Islet of Langerhans (tissue), 1 donor: ENCODE results near the gene MEGF11.

Experiments
- FAIRE-seq: peaks from one replicate; lab custom pipeline; 2011; peaks lifted over from hg19 to GRCh38; lab: Jason Lieb, UNC

The MEGF11 gene

DNA sequence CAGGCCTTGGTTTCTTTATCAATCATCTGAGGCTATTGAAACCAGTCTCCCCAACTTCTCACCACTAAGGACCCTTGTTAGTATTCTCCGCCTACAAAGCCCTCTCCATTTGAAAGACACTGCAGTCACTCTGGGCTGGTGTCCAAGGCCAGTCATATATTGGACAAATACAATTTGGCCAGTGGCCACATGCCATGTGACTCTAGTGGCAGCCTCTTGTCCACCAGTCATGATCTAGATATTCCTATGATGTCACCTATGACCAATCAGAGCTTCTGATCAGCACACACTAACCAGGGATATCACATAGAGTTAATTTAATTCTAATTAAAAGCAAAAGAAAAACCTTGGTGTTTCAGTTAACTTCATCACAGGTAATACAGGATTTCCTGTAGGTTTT is 316.1 kb downstream of the MEGF11 start:
- FAIRE-seq = no peak

DNA sequence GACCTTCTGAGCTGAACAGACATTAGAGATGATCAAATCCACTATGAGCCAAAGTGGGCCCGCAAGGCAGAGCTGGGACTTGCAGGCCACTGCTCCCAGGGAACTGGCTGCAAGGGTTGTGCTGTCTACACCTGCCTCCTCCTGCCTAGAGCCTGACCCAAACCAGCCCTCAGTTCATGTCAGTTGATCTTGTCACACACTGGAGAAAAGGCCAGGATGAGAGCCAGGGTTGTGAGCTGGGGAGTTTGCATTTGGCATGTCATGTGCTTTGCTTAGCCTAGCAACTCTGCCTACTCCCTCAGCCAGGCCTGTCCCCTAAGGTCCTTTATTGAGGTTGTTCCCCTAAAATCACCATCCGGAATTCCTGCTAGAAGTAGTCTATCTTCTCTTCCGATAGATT is 316.5 kb downstream of the MEGF11 start:
- no peak for FAIRE-seq

DNA sequence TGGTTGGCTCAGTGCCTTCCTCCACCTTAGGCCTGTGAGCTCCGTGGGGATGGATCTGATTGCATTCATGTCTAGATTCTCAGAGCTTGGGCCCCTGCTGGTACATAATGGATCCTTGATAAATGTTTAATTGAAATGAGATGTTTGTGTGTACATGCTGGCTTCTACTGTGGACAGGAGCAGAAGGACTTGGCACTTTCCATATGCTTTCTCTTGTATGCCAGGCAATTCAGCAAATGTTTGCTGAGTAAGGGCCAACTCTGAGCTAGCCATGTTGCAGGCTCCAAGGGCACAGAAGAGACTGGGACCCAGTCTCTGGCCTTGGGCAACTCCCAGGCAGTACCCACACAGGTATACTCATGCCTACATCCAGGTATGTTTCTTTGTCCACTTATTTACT is 317.3 kb downstream of the MEGF11 start:
- FAIRE-seq = no peak

DNA sequence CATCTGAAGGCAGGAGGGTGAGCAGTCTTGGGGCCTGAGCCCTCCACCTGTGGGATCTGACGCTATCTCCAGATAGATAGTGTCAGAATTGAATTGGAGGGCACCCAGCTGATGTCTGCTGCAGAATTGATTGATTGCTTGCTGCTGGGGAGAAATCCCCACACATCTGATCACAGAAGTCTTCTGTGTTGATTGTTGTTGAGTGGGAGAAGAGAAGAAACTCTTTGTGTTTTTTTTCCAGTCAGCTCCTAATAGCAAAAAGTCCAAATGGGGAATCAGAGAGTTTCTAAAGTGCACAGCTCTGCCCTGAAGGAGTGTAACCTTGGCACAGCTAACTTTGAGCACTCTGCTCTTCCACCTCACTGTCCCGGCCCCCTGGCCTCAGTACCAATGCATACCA is 318.2 kb downstream of the MEGF11 start:
- no peak for FAIRE-seq

DNA sequence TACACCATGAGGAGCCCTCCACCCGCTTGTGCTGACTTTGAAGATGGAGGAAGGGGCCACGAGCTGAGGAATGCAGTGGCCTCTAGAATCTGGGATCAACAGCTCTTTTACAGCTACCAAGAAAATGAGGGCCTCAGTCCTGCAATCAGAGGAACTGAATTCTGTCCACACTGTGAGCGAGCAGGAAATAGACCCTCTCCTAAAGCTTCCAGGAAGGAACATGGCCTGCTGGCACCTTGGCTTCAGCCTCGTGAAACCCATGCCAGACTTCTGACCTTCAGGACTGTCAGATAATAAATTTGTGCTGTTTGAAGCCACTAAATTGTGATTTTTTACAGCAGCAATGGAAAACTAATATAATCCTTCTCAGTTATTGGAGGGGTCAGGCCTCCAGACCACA is 322.3 kb downstream of the MEGF11 start:
- FAIRE-seq = no peak

DNA sequence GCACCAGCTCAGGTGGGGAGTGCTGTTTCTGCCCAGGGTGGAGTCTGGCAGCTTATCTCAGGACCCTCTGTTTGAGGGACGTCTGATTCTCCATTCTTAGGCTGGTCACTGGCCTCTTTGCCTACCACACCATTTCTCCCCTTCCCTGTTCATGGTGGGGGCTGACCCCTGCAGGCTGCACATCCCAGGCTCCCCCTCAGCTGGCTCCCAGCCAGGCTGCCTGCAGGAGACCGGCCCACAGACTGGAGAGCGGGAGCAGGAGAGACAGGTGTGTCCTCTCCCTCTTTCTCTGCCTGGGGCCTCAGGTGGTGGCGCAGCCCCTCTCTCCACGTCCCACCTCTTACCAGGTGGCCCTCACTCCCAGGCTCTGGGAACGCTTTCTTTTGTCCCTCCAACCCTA is 323.4 kb downstream of the MEGF11 start:
- FAIRE-seq = no peak

DNA sequence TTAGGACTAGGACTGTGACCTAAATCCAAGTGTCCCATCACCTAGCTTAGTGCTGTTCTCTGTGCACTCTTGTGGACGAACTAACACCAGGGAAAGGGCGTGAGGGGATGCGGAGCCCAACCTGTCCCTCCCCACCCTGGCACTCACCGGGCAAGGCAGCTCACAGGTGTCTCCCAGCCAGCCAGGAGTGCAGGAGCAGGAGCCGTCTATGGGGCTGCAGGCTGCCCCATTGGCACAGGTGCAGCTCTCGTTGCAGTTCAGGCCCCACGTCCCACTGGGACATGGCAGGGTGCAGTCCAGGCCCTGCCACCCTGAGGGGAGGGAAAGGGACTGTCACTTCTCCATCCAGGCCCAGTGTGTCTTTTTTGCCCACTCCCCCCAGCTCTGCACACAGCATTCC is 324.0 kb downstream of the MEGF11 start:
- no peak for FAIRE-seq

DNA sequence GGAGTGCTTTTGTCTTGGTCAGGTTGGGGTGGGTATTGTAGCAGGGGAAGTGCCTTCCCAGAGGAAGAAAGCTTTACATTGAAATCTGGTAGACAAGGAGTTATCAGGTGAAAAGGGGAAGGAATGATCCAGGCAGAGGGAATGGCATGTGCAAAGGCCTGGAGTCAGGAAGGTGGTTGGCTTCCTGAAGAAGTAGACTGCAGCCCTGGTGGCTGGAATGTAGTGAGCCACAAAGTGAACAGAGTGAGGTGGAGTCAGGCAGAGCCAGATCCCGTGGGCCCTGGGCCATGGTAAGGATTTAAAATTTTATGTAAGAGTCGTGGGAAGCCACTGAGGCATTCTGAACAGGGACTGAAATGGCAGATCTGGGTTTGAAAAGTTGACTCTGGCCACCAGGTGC is 326.0 kb downstream of the MEGF11 start:
- no peak for FAIRE-seq

DNA sequence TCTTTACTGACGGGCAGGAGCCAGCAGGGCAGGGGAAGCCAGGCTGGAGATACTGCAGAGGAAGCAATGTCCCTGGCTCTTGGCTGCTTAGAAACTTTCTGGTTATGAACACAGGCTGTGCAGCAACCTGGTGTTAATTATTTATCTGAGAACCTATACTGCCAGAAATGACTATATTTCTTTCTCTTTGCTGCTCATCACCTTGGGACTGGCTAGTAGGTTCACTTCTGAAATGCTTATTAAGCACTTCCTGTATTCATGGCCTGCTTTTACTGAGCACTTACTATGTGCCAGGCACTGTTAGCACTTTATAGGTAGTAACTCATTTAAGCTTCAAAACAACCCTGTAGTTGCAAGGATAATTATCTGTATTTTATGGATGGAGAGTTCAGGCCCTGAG is 326.7 kb downstream of the MEGF11 start:
- no peak for FAIRE-seq

DNA sequence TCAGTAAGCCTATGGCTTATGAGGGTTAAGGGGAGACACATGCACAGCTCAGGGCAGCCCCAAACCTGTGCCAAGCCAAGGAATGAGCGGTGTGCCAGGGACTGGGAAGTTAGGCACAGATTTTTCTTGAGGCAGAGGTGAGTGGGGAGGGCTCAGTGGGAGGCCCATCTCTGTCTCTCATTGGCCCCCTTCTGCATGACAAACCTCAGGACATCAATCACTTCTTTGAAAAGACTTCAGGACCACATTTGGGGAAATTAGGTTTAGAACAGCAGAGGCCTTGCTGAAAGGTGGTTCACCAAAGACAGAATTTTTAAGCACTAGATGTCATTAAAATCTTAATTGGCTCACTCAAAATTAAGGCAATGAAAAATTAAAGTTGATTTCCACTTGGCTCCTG is 327.1 kb downstream of the MEGF11 start:
- FAIRE-seq = no peak

DNA sequence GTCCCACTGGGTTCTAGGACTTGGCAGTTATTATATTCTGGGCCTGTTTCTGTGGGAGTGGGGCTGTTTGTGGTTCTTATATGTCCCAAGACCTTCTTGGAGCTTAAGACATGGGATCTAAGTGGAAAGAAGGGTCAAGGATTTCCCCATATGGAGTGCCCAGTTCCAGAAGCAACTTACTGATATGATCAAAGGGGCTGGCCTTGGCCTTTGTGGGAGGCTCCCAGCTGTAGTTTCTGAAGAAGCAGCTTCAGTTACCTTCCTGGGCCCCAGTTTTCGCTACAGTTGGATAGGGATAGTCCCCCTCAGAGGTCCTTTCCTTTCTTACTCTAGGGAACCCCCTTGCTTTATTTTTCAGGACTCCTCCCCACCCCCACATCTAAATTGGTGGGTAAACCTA is 328.2 kb downstream of the MEGF11 start:
- no peak for FAIRE-seq

DNA sequence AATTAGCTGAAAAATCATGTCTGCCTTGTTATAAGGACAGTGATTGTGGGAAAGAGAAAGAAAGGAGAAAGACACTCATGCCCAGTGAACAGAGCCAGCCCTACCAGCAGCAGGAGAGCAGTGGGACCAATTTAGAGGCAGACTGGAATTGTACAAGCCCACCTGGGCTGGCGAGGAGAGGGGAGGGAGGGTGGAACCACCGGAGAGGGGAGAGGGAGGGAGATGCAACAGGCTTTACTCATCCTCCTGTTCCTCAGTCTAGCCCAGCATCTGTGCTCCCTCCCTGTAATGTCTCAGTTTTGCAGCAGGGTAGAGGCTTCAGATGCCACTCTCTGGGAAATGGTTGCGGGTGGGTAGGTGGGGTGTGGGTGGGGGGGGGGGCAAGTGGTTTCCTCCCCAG is 329.5 kb downstream of the MEGF11 start:
- no peak for FAIRE-seq

DNA sequence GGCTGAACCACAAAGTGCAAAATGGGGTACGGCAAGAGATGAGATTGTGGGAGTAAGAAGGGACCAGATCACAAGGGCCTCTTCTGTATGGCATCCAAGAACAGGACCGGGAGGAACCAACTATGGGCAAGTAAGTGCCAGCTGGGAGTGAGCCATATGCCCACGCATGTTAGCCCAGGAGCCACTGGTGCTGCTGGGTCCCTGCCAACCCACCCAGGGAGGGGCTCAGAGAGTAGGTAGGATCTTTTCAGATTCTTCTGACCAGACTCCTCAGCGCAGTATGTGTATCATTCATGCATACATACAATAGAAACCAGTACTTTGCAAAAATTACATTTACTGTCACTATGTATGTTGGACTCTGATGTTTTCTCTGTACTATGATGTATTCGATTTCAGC is 330.3 kb downstream of the MEGF11 start:
- FAIRE-seq = no peak

DNA sequence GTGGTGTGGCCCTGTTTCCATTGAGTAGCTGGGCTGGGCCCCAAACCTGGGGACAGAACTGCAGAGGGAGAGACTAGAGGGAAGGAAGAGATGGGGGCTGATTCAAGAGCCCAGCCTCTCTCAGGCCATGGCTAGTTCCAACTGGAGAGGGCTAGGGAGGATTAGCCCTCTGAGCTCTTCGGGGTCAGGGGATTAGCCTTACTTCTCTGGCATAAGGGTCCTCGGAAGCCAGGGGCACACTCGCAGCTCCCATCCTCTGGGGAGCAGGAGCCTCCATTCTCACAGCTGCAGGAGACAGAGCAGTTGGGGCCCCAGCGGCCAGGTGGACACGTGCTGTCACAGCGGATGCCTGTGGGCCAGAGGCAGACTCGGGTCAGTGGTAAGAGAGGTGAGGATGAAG is 330.9 kb downstream of the MEGF11 start:
- FAIRE-seq = no peak

DNA sequence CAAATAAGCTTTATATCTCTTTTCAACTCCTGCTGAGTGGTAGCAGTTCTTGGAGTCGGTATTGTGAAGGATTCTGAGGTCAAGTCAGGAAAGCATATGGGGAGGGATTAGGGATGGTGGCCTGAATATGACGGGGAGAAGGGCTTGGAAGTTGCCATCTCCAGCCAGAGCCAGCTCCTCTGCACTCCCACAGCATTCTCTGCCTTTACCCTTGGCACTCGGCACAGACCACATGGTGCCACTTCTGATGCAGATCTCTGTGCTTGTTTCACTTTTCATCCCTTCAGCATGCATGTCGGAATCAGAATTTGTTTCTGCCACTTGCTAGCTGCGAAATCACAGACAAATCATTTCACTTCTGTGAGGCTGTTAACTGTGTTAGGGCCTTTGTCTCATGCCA is 331.8 kb downstream of the MEGF11 start:
- no peak for FAIRE-seq

DNA sequence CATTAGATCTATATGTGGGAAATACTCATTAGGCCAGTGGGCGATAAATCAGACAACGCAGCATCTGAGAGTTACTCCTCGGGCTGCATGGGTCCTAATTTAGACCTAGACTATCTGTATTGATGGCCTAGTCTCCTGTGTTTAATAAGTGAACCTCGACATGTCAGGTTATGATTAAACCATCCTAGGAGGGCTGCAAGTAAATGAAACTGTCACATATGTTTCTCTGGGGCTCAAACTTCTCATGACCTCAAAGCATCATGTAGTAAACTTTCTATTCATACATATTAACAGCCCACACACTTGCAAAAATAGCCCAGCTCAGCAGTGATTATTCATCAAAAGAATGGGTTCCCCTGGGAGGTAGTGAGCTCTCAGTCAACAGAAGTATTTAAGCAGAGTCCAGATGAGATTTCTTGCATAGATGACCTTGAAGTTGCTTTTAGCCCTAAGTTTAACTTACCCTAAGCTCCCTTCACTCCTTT is 332.7 kb downstream of the MEGF11 start:
- FAIRE-seq = no peak

DNA sequence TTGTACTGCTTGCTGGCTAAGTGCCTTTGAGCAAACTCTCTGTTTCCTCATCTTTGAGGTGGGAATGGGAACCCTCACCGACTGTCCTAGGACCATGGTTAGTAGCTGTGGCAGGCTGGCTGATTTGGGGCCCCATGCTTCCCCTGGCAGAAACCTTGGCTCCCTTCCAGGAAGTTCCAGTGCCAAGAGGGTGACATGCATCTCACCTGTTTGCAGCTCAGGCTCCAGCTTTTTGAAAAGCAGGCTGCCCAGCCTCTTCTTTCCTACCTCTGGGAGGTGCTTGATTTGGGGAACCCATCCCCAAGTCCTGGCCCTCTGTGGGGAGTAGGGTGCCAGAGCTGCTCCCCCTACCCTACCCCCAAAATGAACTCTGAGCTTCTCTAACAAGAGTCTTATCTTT is 333.4 kb downstream of the MEGF11 start:
- no peak for FAIRE-seq

DNA sequence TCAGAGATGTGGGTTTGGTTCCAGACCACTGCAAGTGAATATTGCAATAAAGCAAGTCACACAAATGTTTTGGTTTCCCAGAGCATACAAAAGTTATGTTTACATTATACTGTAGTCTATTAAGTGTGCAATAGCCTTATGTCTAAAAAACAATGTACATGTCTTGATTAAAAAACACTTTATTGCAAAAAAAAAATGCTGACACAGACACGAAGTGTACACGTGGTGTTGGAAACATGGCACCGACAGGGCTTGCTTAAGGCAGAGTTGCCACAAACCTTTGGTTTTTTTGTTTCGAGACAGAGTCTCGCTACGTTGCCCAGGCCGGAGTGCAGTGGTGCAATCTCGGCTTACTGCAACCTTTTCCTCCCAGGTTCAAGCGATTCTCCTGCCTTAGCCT is 334.2 kb downstream of the MEGF11 start:
- FAIRE-seq = no peak

DNA sequence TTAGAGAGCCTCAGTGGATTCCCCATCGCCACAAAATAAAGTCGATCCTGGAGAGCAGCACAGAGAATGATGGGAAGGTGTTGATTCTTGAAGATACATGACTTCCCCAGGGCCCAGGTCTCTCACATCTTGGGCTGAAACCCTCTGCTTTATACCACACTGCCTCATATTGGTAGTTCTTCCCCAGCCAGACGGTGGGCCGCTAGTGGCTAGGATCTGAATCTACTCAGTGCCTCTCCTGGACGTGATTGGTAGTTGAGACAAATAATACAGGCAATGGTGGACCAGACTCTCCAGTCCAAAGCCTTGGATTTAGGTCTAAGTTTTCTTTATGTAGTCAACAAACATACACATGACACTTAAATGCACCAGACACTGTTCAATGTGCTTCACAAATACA is 334.6 kb downstream of the MEGF11 start:
- no peak for FAIRE-seq

DNA sequence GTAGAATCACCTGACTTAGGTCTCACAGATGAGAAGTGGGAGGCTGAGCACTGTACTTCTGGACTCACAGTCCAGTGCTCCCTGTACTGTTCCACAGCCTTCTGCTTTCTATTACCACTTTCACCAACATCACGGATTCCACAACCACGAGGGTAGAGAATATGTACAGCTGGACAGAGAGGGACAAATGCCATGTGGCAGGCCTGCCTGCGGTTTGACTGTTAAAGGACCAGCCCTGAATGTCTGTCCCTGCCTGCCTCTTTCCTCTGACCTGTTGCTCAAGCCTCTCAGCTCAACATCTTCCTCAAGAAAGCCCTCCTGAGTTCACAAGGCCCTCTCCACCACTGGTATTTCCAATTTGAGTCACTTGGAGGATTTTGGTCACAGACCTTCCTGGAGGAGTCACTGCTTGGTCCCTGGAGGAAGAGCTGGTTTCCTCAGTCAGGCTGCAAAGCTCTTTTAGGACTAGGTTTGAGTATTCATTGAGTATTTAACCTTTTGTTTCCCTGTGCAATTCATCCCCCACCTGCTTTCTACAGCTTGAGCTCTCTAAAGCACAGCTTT is 335.1 kb downstream of the MEGF11 start:
- no peak for FAIRE-seq

DNA sequence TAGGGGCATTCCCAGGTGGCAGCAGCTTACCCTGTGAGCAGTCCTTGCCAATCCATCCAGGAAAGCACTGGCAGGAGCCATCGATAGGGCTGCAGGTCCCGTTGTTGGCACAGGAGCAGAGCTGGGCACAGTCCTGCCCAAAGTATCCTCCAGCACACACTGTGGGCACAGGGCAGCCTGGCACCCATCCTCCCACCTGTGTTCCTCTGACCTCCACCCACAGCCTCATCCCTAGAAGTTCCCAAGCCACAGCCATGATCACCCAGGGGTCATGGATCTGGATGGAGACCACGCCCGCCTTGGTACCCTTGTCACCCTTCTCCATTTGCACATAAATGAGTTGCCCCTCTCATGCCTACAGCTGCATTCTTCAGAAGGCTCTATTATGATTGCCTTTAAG is 335.6 kb downstream of the MEGF11 start:
- FAIRE-seq = no peak

DNA sequence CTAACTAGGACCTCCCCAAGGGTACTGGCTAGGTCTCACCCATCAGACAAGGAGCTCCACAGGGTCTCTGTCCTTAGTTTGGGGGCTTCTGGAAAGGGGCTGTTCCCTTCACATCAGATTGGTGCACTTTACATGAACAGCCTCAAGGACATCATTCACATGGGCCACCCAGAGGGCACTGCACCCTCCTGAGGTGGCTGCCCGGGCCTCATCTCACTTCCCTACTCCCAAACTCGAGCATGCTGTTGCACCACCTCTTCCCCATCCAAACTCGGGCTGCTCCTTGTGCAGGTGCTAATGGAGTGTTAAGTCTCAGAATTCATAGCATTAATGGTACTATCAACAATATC is 336.2 kb downstream of the MEGF11 start:
- no peak for FAIRE-seq

DNA sequence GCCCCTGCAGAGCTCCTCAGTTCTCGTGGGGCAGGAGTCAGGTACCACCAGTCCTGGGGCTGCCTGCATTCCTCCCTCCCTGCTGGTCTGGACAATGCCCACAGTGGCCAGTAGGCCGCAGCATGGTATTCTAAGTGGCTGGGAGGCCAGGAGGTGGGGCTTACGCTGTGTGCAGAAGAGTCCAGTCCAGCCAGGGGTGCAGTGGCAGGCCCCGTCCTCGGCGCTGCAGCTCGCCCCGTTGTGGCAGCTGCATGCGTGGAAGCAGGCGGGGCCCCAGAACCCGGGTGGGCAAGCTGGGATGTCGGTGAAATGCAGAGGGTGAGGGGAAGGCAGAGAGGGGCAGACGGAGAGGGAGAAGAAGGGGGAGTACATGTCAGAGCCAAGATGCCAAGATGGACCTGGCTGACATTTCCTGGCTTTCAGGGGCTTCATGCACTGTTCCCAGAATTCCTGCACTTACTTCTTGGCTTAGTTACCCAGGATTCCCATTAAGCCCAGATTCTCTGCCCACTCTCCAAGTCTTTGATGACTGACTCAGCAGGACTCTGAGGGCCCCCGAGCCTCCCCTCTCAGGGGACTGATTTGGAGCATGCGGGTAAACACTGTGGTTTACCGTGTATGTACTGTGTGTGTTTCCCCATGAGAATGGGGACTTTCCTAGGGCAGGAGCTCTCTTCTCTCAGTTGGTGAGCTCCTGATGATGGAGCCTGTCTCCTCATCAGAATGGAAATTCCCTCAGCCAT is 336.7 kb downstream of the MEGF11 start:
- FAIRE-seq = no peak

DNA sequence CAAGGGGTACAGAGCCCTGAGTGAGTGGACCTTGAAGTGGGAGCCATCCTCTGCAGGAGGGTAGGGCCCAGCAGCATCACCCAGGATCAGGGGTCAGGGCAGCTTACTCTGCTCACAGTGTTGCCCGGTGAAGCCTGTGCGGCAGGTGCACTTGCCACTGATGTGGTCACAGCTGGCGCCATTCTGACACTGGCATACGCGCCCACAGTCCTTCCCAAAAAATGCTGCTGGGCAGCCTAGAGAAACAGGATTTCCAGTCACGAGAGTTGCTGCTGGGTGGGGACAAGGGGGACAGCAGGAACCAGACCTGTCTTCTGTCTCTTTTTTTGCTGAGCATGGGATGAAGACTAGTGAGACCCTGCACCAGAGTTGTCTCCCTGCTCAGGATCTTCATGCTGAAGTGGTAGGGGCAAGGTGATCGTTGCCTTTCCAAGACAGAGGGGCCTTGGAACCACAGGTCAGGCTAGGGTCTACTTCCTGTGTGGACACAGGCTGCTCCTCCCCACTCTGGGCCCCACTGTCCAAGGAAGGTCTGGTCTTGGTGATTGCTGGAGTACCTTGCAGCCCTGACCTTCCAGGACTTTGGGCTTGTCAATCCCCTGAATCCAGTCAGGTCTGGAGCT is 337.4 kb downstream of the MEGF11 start:
- no peak for FAIRE-seq
